Measurements from ENCODE around the gene TAPBP. TPM values are rescaled to one million over a fixed set of nuclear protein-coding genes. Genes with fewer than 3 reads are reported as not detected.

Gene TAPBP
- total RNA-seq, 2 donors from 2014 or later, result 80.0 to 103 TPM

- TF ChIP-seq CTCF (IDR thresholded peaks at IDR 0.05), result no peak
- H3K9me3 ChIP-seq, result no peaks in the 10 kb centered on the region
- H3K27ac ChIP-seq, result peak overlapping the region; percentile 89 to 91
- peaks cover 3% of the 10 kb centered on the region for H3K36me3 ChIP-seq
- no peak for DNase-seq (ENCODE audit: low spot score)
- H3K4me1 ChIP-seq, result peaks cover 0 to 44% of the 10 kb centered on the region in 2 donors
- no peaks in the 10 kb centered on the region for H3K27me3 ChIP-seq
- peak overlapping the region; percentile 75 to 80 for H3K4me3 ChIP-seq
Observed at GRCh38 chr6:33312361-33313104, 1.3 kb downstream of the TAPBP start.

GRCh38 chr6:33306356-33306755, 7.5 kb downstream of the TAPBP start:
- H3K4me1 ChIP-seq, result peaks cover 0 to 4% of the 10 kb centered on the region in 2 donors
- peaks cover 27% of the 10 kb centered on the region for H3K36me3 ChIP-seq

DNA sequence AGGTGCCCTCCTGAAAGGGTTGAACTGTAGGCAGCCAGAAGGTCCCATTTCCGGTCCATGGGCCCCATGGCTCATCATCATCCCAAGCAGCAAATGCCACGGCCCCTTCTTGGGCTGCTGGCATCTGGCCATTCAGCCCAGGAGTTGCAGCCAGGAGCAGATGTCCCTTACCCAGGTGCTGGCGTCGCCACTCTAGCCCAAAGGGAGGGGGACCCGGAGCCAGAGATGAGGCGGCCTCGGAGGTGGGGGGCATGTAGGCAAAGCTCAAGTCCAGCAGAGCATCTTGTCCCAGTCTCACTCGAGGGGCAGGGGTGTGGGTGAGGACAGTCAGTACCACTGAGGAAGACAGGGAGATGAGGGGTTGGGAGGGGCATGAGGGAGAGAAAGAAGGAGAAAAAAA, 8.8 kb downstream of the TAPBP start:
- Histone ChIP-seq H3K27ac (no peak overlapping the region), H3K9me3 (no peaks in the 10 kb centered on the region), H3K4me1 (peaks cover 0 to 13% of the 10 kb centered on the region in 2 donors), H3K4me3 (no peak overlapping the region), H3K27me3 (no peaks in the 10 kb centered on the region), H3K36me3 (peaks cover 23% of the 10 kb centered on the region)
- DNase-seq (ENCODE audit: low spot score), result no peak
- no peak for TF ChIP-seq CTCF (IDR thresholded peaks at IDR 0.05)

More at GRCh38 chr6:33306356-33306755, 7.5 kb downstream of the TAPBP start:
- Histone ChIP-seq H3K9me3 (no peaks in the 10 kb centered on the region), H3K4me3 (no peak overlapping the region), H3K27ac (no peak overlapping the region), H3K27me3 (no peaks in the 10 kb centered on the region)
- no peak for DNase-seq (ENCODE audit: low spot score)
- no peak for TF ChIP-seq CTCF (IDR thresholded peaks at IDR 0.05)

- H3K4me1 ChIP-seq, result peaks cover 0 to 15% of the 10 kb centered on the region in 2 donors
- no peak overlapping the region for H3K27ac ChIP-seq
- no peaks in the 10 kb centered on the region for H3K9me3 ChIP-seq
- DNase-seq (ENCODE audit: low spot score), result no peak
- H3K4me3 ChIP-seq, result no peak overlapping the region
- H3K27me3 ChIP-seq, result no peaks in the 10 kb centered on the region
- H3K36me3 ChIP-seq, result peaks cover 23% of the 10 kb centered on the region
- TF ChIP-seq CTCF (IDR thresholded peaks at IDR 0.05), result no peak
Observed at GRCh38 chr6:33304216-33304615, 9.7 kb downstream of the TAPBP start.

GRCh38 chr6:33301877-33302276, 12.0 kb downstream of the TAPBP start:
- no peaks in the 10 kb centered on the region for H3K27me3 ChIP-seq
- DNase-seq (ENCODE audit: low spot score), result no peak
- TF ChIP-seq CTCF (IDR thresholded peaks at IDR 0.05), result no peak
- no peak overlapping the region for H3K27ac ChIP-seq
- no peaks in the 10 kb centered on the region for H3K9me3 ChIP-seq
- no peak overlapping the region for H3K4me3 ChIP-seq
- peaks cover 23% of the 10 kb centered on the region for H3K36me3 ChIP-seq
- H3K4me1 ChIP-seq, result peaks cover 0 to 27% of the 10 kb centered on the region in 2 donors
